IPS-15b (cell line): ENCODE data around the gene DCC.

ENCODE experiments used
- H3K27me3 ChIP-seq: one replicate; pipeline ENCODE4 v1.6.1; 2013; ENCODE audit warnings: low read length; ENCODE audit not compliant: control insufficient read depth, insufficient read depth
- H3K36me3 ChIP-seq: one replicate; pipeline ENCODE4 v1.6.1; 2013; ENCODE audit warnings: low read length; ENCODE audit not compliant: control insufficient read depth, insufficient read depth
- H3K4me1 ChIP-seq: one replicate; pipeline ENCODE4 v1.6.1; 2013; ENCODE audit warnings: mild to moderate bottlenecking, low read length; ENCODE audit not compliant: control insufficient read depth, insufficient read depth
- H3K4me3 ChIP-seq: one replicate; pipeline ENCODE4 v1.5.1; 2013; ENCODE audit warnings: low read depth, low read length
- H3K9ac ChIP-seq: one replicate; pipeline ENCODE4 v1.6.1; 2013; ENCODE audit warnings: low read depth, mild to moderate bottlenecking, low read length
- H3K9me3 ChIP-seq: one replicate; pipeline ENCODE4 v1.6.1; 2013; ENCODE audit warnings: mild to moderate bottlenecking, low read length; ENCODE audit not compliant: control insufficient read depth, insufficient read depth

The DCC gene

GRCh38 chr18:52431683-52432082, 91.7 kb downstream of the DCC start:
- Histone ChIP-seq H3K36me3 (no peaks in the 10 kb centered on the region), H3K9ac (no peak overlapping the region), H3K9me3 (no peaks in the 10 kb centered on the region), H3K4me3 (no peak overlapping the region), H3K4me1 (no peaks in the 10 kb centered on the region), H3K27me3 (no peaks in the 10 kb centered on the region)

- Histone ChIP-seq H3K27me3 (no peaks in the 10 kb centered on the region), H3K4me3 (no peak overlapping the region), H3K36me3 (no peaks in the 10 kb centered on the region), H3K9me3 (no peaks in the 10 kb centered on the region), H3K4me1 (no peaks in the 10 kb centered on the region), H3K9ac (no peak overlapping the region)
These were observed 93.8 kb downstream of the DCC start for GRCh38 chr18:52433797-52434196.

- Histone ChIP-seq H3K4me1 (no peaks in the 10 kb centered on the region), H3K4me3 (no peak overlapping the region), H3K36me3 (no peaks in the 10 kb centered on the region), H3K9me3 (no peaks in the 10 kb centered on the region), H3K9ac (no peak overlapping the region), H3K27me3 (no peaks in the 10 kb centered on the region)
These were observed 95.3 kb downstream of the DCC start for GRCh38 chr18:52435301-52435700.

- H3K36me3 ChIP-seq: no peaks in the 10 kb centered on the region
- no peak overlapping the region for H3K4me3 ChIP-seq
- no peaks in the 10 kb centered on the region for H3K9me3 ChIP-seq
- no peaks in the 10 kb centered on the region for H3K27me3 ChIP-seq
- no peaks in the 10 kb centered on the region for H3K4me1 ChIP-seq
- no peak overlapping the region for H3K9ac ChIP-seq
These were observed 97.2 kb downstream of the DCC start for GRCh38 chr18:52437161-52437560.

GRCh38 chr18:52439457-52439856, 99.5 kb downstream of the DCC start:
- Histone ChIP-seq H3K36me3 (no peaks in the 10 kb centered on the region), H3K27me3 (no peaks in the 10 kb centered on the region), H3K4me3 (no peak overlapping the region), H3K4me1 (no peaks in the 10 kb centered on the region), H3K9me3 (no peaks in the 10 kb centered on the region), H3K9ac (no peak overlapping the region)

GRCh38 chr18:52441794-52442193, 101.8 kb downstream of the DCC start:
- no peaks in the 10 kb centered on the region for H3K27me3 ChIP-seq
- H3K4me1 ChIP-seq: peaks cover 4% of the 10 kb centered on the region
- H3K9ac ChIP-seq: no peak overlapping the region
- H3K36me3 ChIP-seq: no peaks in the 10 kb centered on the region
- H3K9me3 ChIP-seq: no peaks in the 10 kb centered on the region
- H3K4me3 ChIP-seq: no peak overlapping the region

- Histone ChIP-seq H3K9ac (no peak overlapping the region), H3K4me1 (peaks cover 4% of the 10 kb centered on the region), H3K27me3 (no peaks in the 10 kb centered on the region), H3K4me3 (no peak overlapping the region), H3K36me3 (no peaks in the 10 kb centered on the region), H3K9me3 (no peaks in the 10 kb centered on the region)
These were observed 102.7 kb downstream of the DCC start for GRCh38 chr18:52442686-52443085.

- Histone ChIP-seq H3K4me1 (no peaks in the 10 kb centered on the region), H3K9me3 (no peaks in the 10 kb centered on the region), H3K27me3 (no peaks in the 10 kb centered on the region), H3K4me3 (no peak overlapping the region), H3K9ac (no peak overlapping the region), H3K36me3 (no peaks in the 10 kb centered on the region)
These were observed 111.3 kb downstream of the DCC start for GRCh38 chr18:52451256-52451655.

- no peaks in the 10 kb centered on the region for H3K4me1 ChIP-seq
- no peak overlapping the region for H3K9ac ChIP-seq
- no peaks in the 10 kb centered on the region for H3K36me3 ChIP-seq
- no peaks in the 10 kb centered on the region for H3K27me3 ChIP-seq
- H3K9me3 ChIP-seq: no peaks in the 10 kb centered on the region
- H3K4me3 ChIP-seq: no peak overlapping the region
These were observed 111.9 kb downstream of the DCC start for GRCh38 chr18:52451851-52452250.

GRCh38 chr18:52452427-52452826, 112.4 kb downstream of the DCC start:
- Histone ChIP-seq H3K4me3 (no peak overlapping the region), H3K9ac (no peak overlapping the region), H3K4me1 (no peaks in the 10 kb centered on the region), H3K9me3 (no peaks in the 10 kb centered on the region), H3K27me3 (no peaks in the 10 kb centered on the region), H3K36me3 (no peaks in the 10 kb centered on the region)

GRCh38 chr18:52459890-52460289, 119.9 kb downstream of the DCC start:
- Histone ChIP-seq H3K36me3 (no peaks in the 10 kb centered on the region), H3K4me1 (no peaks in the 10 kb centered on the region), H3K9ac (no peak overlapping the region), H3K9me3 (no peaks in the 10 kb centered on the region), H3K27me3 (no peaks in the 10 kb centered on the region), H3K4me3 (no peak overlapping the region)

GRCh38 chr18:52462853-52463252, 122.9 kb downstream of the DCC start:
- Histone ChIP-seq H3K9ac (no peak overlapping the region), H3K4me3 (no peak overlapping the region), H3K9me3 (no peaks in the 10 kb centered on the region)

GRCh38 chr18:52465391-52465790, 125.4 kb downstream of the DCC start:
- H3K4me1 ChIP-seq: no peaks in the 10 kb centered on the region

More at GRCh38 chr18:52462853-52463252, 122.9 kb downstream of the DCC start:
- H3K27me3 ChIP-seq: no peaks in the 10 kb centered on the region
- no peaks in the 10 kb centered on the region for H3K4me1 ChIP-seq
- no peaks in the 10 kb centered on the region for H3K36me3 ChIP-seq

More at GRCh38 chr18:52465391-52465790, 125.4 kb downstream of the DCC start:
- Histone ChIP-seq H3K36me3 (no peaks in the 10 kb centered on the region), H3K9me3 (no peaks in the 10 kb centered on the region), H3K27me3 (no peaks in the 10 kb centered on the region), H3K9ac (no peak overlapping the region), H3K4me3 (no peak overlapping the region)
